SK-N-MC (cell line): ENCODE data around the gene ZNF749.

Experiments used
- EZH2 ChIP-seq: fragments of 200-600 bp; sonication (generic); IDR thresholded peaks from one replicate; pipeline ENCODE4 v1.6.1; 2017; ENCODE audit warnings: antibody characterized with exemption
- FOXP2 ChIP-seq: optimal IDR thresholded peaks from 2 replicates; pipeline ENCODE3; 2011; ENCODE audit warnings: mild to moderate bottlenecking, moderate library complexity; ENCODE audit not compliant: insufficient read depth; ENCODE audit errors: extremely low read length, control extremely low read depth
- POLR2AphosphoS5 ChIP-seq: IDR thresholded peaks from 2 replicates; pipeline ENCODE4 v1.6.1; 2012; ENCODE audit warnings: mild to moderate bottlenecking, low read depth, low read length, borderline replicate concordance

DNA sequence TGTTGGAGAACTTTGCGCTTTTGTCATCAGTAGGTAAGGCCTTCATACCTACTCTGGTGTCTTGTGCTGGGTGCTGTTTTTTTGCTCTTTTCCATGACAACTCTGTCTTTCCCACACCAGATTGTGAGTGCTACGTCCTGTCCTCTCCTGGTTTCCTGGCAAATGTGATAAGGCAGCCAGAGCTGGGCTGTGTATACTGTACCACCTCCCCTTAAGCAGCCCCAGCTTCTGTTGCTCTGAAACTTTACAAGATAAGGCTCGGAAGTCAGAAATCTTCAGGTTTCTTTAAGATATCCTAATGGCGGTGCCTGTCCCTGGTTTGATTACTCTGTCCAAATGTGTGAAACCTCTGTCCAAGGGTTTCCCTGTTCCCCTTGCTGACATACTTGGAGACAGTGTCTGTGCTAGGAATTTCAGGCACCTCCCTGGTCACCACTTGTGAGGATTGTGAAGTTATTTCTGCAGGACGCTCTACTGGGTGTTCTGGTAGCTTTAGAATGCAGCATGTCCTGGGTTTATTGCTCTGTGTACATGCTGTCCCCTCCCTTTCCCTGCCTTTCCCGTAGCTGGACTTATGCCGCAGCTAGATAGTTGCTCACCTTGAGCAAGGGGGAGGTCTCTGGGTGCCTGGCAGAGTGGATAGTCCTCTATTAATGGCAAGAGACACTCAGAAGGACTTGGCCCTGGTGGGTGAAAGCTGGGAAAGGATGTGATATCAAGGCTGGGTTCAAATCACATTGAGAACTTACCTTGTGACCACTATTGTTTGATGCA is 7.0 kb downstream of the ZNF749 start:
- no peak for TF ChIP-seq POLR2AphosphoS5
- no peak for TF ChIP-seq EZH2
- no peak for TF ChIP-seq FOXP2
